HG03060 (cell line): ENCODE results near the gene FGFRL1.

Source experiments
- ATAC-seq: cut with Tn5 transposase; IDR thresholded peaks from one replicate; pipeline ENCODE4 v1.9.1; 2021; ENCODE audit warnings: low read depth, moderate number of reproducible peaks; ENCODE audit not compliant: unreplicated experiment

FGFRL1 gene

GRCh38 chr4:1019729-1020470, 8.5 kb downstream of the FGFRL1 start:
- ATAC-seq = no peak

GRCh38 chr4:1021386-1022050, 10.1 kb downstream of the FGFRL1 start:
- peak; percentile 50 for ATAC-seq

GRCh38 chr4:1022051-1022738, 10.8 kb downstream of the FGFRL1 start:
- no peak for ATAC-seq

GRCh38 chr4:1022739-1023066, 11.3 kb downstream of the FGFRL1 start:
- ATAC-seq = no peak

GRCh38 chr4:1023075-1023640, 11.7 kb downstream of the FGFRL1 start:
- no peak for ATAC-seq

- no peak for ATAC-seq
These were observed 12.7 kb downstream of the FGFRL1 start for GRCh38 chr4:1023895-1024740.

GRCh38 chr4:1024882-1025545, 13.6 kb downstream of the FGFRL1 start:
- no peak for ATAC-seq

- no peak for ATAC-seq
These were observed 14.7 kb downstream of the FGFRL1 start for GRCh38 chr4:1026115-1026514.

GRCh38 chr4:1027219-1027914, 15.9 kb downstream of the FGFRL1 start:
- ATAC-seq = no peak

GRCh38 chr4:1027915-1028238, 16.5 kb downstream of the FGFRL1 start:
- no peak for ATAC-seq

- ATAC-seq = no peak
These were observed 17.3 kb downstream of the FGFRL1 start for GRCh38 chr4:1028574-1029220.

GRCh38 chr4:1029529-1029928, 18.1 kb downstream of the FGFRL1 start:
- no peak for ATAC-seq

GRCh38 chr4:1030031-1030430, 18.6 kb downstream of the FGFRL1 start:
- no peak for ATAC-seq

- no peak for ATAC-seq
These were observed 19.1 kb downstream of the FGFRL1 start for GRCh38 chr4:1030559-1030958.

GRCh38 chr4:1031346-1031745, 19.9 kb downstream of the FGFRL1 start:
- ATAC-seq = no peak

GRCh38 chr4:1031956-1032795, 20.8 kb downstream of the FGFRL1 start:
- no peak for ATAC-seq

- ATAC-seq = no peak
These were observed 21.4 kb downstream of the FGFRL1 start for GRCh38 chr4:1032861-1033260.

- ATAC-seq = no peak
These were observed 22.6 kb downstream of the FGFRL1 start for GRCh38 chr4:1033840-1034551.
